K562 (cell line): Measurements from ENCODE around the gene DEFB116. TPM values are rescaled to one million over a fixed set of nuclear protein-coding genes. Genes with fewer than 3 reads are reported as not detected.
A peak's percentile ranks its signal among the peaks of the same experiment; 100 is the strongest.

Experiments used
- ATAC-seq: fragments of 200-7000 bp; cut with Tn5 transposase; 3 replicates; pipeline ENCODE4 v1.9.1; 2020; ENCODE audit warnings: moderate library complexity
- Bru-seq: library from RNA; stranded (reverse); fragments of 400-500 nt; gene quantifications from one replicate; lab custom pipeline; 2021; lab: Mats Ljungman, UMichigan
- BruChase-seq, 2 experiments: library from RNA; stranded (reverse); fragments of 400-500 nt; gene quantifications; one replicate each; lab custom pipeline; 2021; lab: Mats Ljungman, UMichigan
- BruUV-seq: library from RNA; stranded (reverse); fragments of 400-500 nt; replicated peaks from 2 replicates; lab custom pipeline; 2021; lab: Mats Ljungman, UMichigan
- CTCF ChIA-PET: fragments of 300-600 bp; formaldehyde crosslinking; extraction: SDS; loops from one replicate; lab custom pipeline; 2021; ENCODE audit warnings: low intra/inter-chr PET ratio; lab: Yijun Ruan, JAX
- POLR2A ChIA-PET: fragments of 300-600, 350-650 bp; sonication (Branson Sonifier 250); formaldehyde crosslinking; extraction: SDS; loops from one replicate; lab custom pipeline; 2021; ENCODE audit warnings: antibody characterized with exemption, inconsistent platforms; lab: Yijun Ruan, JAX
- DNase-seq, 4 experiments: peaks; one replicate each; pipeline versions ENCODE4 v3.0.0 to v3.0.0-alpha.2; 2011 to 2018; ENCODE audit warnings: low spot score in 3 of 4, mixed read lengths in 3 of 4; ENCODE audit errors: extremely low read depth in 1 of 4
- FAIRE-seq: peaks from 2 replicates; lab custom pipeline; 2011; peaks lifted over from hg19 to GRCh38; lab: Jason Lieb, UNC
- H2AFZ ChIP-seq: 2 replicates; pipeline ENCODE4 v1.6.0; 2011; ENCODE audit warnings: low read depth, low read length, control low read depth, inconsistent platforms
- H3K27ac ChIP-seq: fragments of 200-600 bp; 3 replicates; pipeline ENCODE4 v1.8.0; 2011; ENCODE audit warnings: low read depth, mild to moderate bottlenecking, control low read depth, inconsistent platforms, low read length, moderate library complexity, mixed read lengths; ENCODE audit errors: extremely low read depth
- H3K27me3 ChIP-seq, 2 experiments: fragments of 300-600 bp in 1 of 2; 2 replicates in 1 of 2; 3 replicates in 1 of 2; pipeline versions ENCODE4 v1.6.0 to v1.8.0; 2011; ENCODE audit warnings: inconsistent platforms in 2 of 2, low read length in 2 of 2, mild to moderate bottlenecking in 1 of 2, mixed read lengths in 1 of 2, moderate library complexity in 1 of 2; ENCODE audit not compliant: control insufficient read depth in 2 of 2, insufficient read depth in 2 of 2
- H3K36me3 ChIP-seq: fragments of 300-600 bp; 3 replicates; pipeline ENCODE4 v1.8.0; 2011; ENCODE audit warnings: mild to moderate bottlenecking, low read length, inconsistent platforms; ENCODE audit not compliant: control insufficient read depth, insufficient read depth
- H3K4me1 ChIP-seq, 2 experiments: fragments of 200-600 bp in 1 of 2; replicated peaks in 1 of 2; 2 replicates in 1 of 2; 3 replicates in 1 of 2; pipeline versions ENCODE4 v1.5.1 to v1.8.0; 2011; ENCODE audit warnings: inconsistent platforms in 2 of 2, low read length in 2 of 2, mild to moderate bottlenecking in 1 of 2, mixed read lengths in 1 of 2, moderate library complexity in 1 of 2; ENCODE audit not compliant: control insufficient read depth in 2 of 2, insufficient read depth in 2 of 2
- H3K4me2 ChIP-seq: 2 replicates; pipeline ENCODE4 v1.6.1; 2011; ENCODE audit warnings: low read length, control low read depth, inconsistent platforms, mixed read lengths; ENCODE audit not compliant: insufficient read depth
- H3K4me3 ChIP-seq: fragments of 200-600 bp; sonication (generic), shearing (Covaris generic); 2 replicates; pipeline ENCODE4 v1.5.1; 2016; ENCODE audit warnings: control low read depth, inconsistent platforms
- H3K79me2 ChIP-seq: fragments of 200-600 bp; 3 replicates; pipeline ENCODE4 v1.8.0; 2011; ENCODE audit warnings: low read length, inconsistent platforms; ENCODE audit not compliant: control insufficient read depth, insufficient read depth
- H3K9ac ChIP-seq, 2 experiments: 2 replicates each; pipeline versions ENCODE4 v1.6.0 to v1.6.1; 2011; ENCODE audit warnings: low read depth in 2 of 2, low read length in 2 of 2, control low read depth in 1 of 2, inconsistent platforms in 1 of 2, mild to moderate bottlenecking in 1 of 2, mixed read lengths in 1 of 2; ENCODE audit not compliant: insufficient read depth in 1 of 2
- H3K9me1 ChIP-seq: one replicate; pipeline ENCODE4 v1.6.0; 2011; ENCODE audit warnings: inconsistent platforms, mild to moderate bottlenecking, low read length, moderate library complexity; ENCODE audit not compliant: control insufficient read depth, insufficient read depth
- H3K9me3 ChIP-seq: replicated peaks from 2 replicates; pipeline ENCODE4 v1.5.1; 2011; ENCODE audit warnings: low read depth, low read length, inconsistent platforms; ENCODE audit not compliant: control insufficient read depth, insufficient read depth
- H4K20me1 ChIP-seq: replicated peaks from 2 replicates; pipeline ENCODE4 v1.6.1; 2011; ENCODE audit warnings: low read length, inconsistent platforms, mixed read lengths; ENCODE audit not compliant: control insufficient read depth, insufficient read depth
- BDP1 ChIP-seq: IDR thresholded peaks from 3 replicates; pipeline ENCODE4 v1.6.1; 2011; ENCODE audit not compliant: insufficient read length, insufficient read depth
- CC2D1A ChIP-seq: fragments of 450-650 bp; IDR thresholded peaks from 2 replicates; pipeline ENCODE4 v1.6.1; 2017; ENCODE audit warnings: mild to moderate bottlenecking
- ELF2 ChIP-seq: fragments of 250-450 bp; sonication (Bioruptor Pico); IDR thresholded peaks from 2 replicates; pipeline ENCODE4 v1.5.0; 2021; ENCODE audit warnings: mild to moderate bottlenecking
- PTTG1 ChIP-seq: fragments of 450-650 bp; IDR thresholded peaks from 2 replicates; pipeline ENCODE4 v1.6.1; 2016; ENCODE audit warnings: low read depth, mild to moderate bottlenecking, missing genetic modification characterization, missing compliant biosample characterization
- U2AF1 ChIP-seq: fragments of 200-400 bp; formaldehyde crosslinking; optimal IDR thresholded peaks from 2 replicates; pipeline ENCODE3; 2017; ENCODE audit warnings: mild to moderate bottlenecking, low read depth, low read length, moderate library complexity
- WGBS: fragments of 100-300 bp; shearing (Covaris generic); methylation state at CpG from one replicate; pipeline ENCODE4 v1.1.6; 2016; ENCODE audit warnings: low coverage, mixed read lengths; ENCODE audit not compliant: insufficient coverage; ENCODE audit errors: missing lambda C conversion rate; 5-methylcytosine and 5-hydroxymethylcytosine counted together
- in situ Hi-C: fragments of 300-500 bp; cut with MboI; formaldehyde crosslinking; loops from 4 replicates; pipeline ENCODE4 v1.15.0; 2018; ENCODE audit warnings: inconsistent platforms, mixed read lengths
- intact Hi-C: fragments of 100-400 bp; cut with micrococcal nuclease; formaldehyde crosslinking; loops from 2 replicates; pipeline ENCODE4 v1.14.2; 2022
- long read RNA-seq, 3 experiments: library from polyadenylated mRNA in 2 of 3; library from RNA in 1 of 3; unstranded in 2 of 3; stranded (forward) in 1 of 3; transcript quantifications; one replicate each; pipeline ENCODE4 v2.0.0, GENCODE V29; 2019 to 2022
- polyA minus RNA-seq, 3 experiments: library from RNA; depleted of rRNA, polyadenylated mRNA; stranded (reverse); fragments of >200 nt; gene quantifications; 2 replicates each; pipeline ENCODE4 v1.2.3, GENCODE V29; 2011
- polyA plus RNA-seq, 8 experiments: library from polyadenylated mRNA; depleted of rRNA in 4 of 8; stranded (reverse) in 5 of 8; unstranded in 3 of 8; fragments of >200 nt; fragmentation: Nextera tagmentation in 2 of 8; fragmentation: Illumina TruSeq in 1 of 8; extraction: Ambion mirVana in 2 of 8; extraction: Trizol in 1 of 8; gene quantifications; 2 replicates each; pipeline versions ENCODE4 v1.2.1 to v1.2.3, GENCODE V29; 2011 to 2014; ENCODE audit warnings: inconsistent platforms in 1 of 8, missing spikeins in 1 of 8
- total RNA-seq, 7 experiments: library from RNA; depleted of rRNA in 6 of 7; stranded (reverse); fragments of >200 nt in 6 of 7; fragmentation: Illumina TruSeq in 2 of 7; extraction: Trizol in 2 of 7; gene quantifications; 2 replicates each; pipeline versions ENCODE4 v1.2.1 to v1.2.3, GENCODE V29; 2011 to 2021; ENCODE audit warnings: low replicate concordance in 1 of 7
- TF ChIP-seq, protein P1 (sequence below): sonication (generic); formaldehyde crosslinking; IDR thresholded peaks from 2 replicates; pipeline ENCODE4 v1.8.0; 2022; ENCODE audit warnings: missing genetic modification reagents, mild to moderate bottlenecking, borderline replicate concordance
- TF ChIP-seq, protein P2 (sequence below): fragments of 250-450 bp; sonication (Bioruptor Pico); IDR thresholded peaks from 2 replicates; pipeline ENCODE4 v1.4.0; 2020
- TF ChIP-seq, protein P3 (sequence below): fragments of 250-450 bp; sonication (Bioruptor Pico); IDR thresholded peaks from 2 replicates; pipeline ENCODE4 v1.8.0; 2021; ENCODE audit warnings: mild to moderate bottlenecking, moderate library complexity

The DEFB116 gene, protein sequence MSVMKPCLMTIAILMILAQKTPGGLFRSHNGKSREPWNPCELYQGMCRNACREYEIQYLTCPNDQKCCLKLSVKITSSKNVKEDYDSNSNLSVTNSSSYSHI
- total RNA-seq (2011; cell fraction: chromatin; rRNA removed; ENCODE audit: low replicate concordance), result not detected in 2 replicates
- not detected in 2 replicates for total RNA-seq (2011; cell fraction: nucleolus; rRNA removed)
- not detected in 2 replicates for total RNA-seq (2011; cell fraction: nucleoplasm; rRNA removed)
- total RNA-seq (2014; rRNA removed) (not detected in 2 replicates), total RNA-seq (2014; rRNA removed; fragmentation: Illumina TruSeq; extraction: Trizol) (not detected in 2 replicates), total RNA-seq (2015; rRNA removed; fragmentation: Illumina TruSeq; extraction: Trizol) (not detected in 2 replicates), total RNA-seq (2021) (not detected in 2 replicates), polyA plus RNA-seq (2011; rRNA removed) (not detected in 2 replicates), polyA plus RNA-seq (2014; fragmentation: Illumina TruSeq; extraction: Trizol) (not detected in 2 replicates), polyA plus RNA-seq (2014; fragmentation: Nextera tagmentation; extraction: Ambion mirVana) (not detected), polyA plus RNA-seq (2014; rRNA removed) (not detected in 2 replicates), polyA minus RNA-seq (2011; rRNA and poly(A)+ RNA removed) (not detected in 2 replicates), Bru-seq, nascent RNA (not detected), BruChase-seq, experiment 1, labeled RNA remaining after a 2-hour chase (percentile 10 among the genes with signal in this experiment), BruChase-seq, experiment 2, labeled RNA remaining after a 6-hour chase (percentile 16 among the genes with signal in this experiment)
- not detected in 2 replicates for polyA plus RNA-seq (2011; cell fraction: cytosol; rRNA removed)
- polyA plus RNA-seq (2011; cell fraction: nucleus; rRNA removed), result not detected in 2 replicates
- not detected in 2 replicates for polyA plus RNA-seq (2012)
- polyA minus RNA-seq (2011; cell fraction: cytosol; rRNA and poly(A)+ RNA removed), result not detected in 2 replicates
- not detected in 2 replicates for polyA minus RNA-seq (2011; cell fraction: nucleus; rRNA and poly(A)+ RNA removed)
- long read RNA-seq, experiment 1, result 0 reads
- long read RNA-seq, experiment 2, result 0 reads
- long read RNA-seq, experiment 3, result 0 reads

DNA sequence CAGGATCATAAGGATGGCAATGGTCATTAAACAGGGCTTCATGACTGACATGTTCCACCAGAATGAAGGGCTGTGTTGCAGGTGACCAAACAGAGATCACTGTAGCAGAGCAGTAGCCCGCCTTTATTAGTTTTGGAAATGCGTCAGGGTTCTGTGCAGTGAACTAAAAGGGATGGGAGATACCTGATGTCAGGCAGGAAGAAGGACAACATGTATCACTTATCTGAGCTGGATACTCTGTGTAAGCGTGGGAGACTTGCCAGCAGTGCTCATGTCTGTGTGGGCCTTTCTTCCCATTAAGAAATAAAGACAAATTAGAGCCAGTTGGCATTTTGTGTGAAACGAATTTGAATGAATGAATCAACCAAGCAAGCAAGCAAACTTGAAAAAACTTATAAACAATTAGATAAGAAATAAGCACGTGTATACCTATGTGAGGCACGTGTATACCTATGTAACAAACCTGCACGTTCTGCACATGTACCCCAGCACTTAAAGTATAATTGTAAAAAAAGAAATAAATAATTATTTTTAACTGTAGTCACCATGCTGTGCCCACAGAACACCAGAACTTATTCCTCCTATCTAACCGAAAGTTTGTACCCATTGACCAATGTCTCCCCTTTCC, at the start of gene DEFB116:
DEFB116 (minus strand) TSS at position 51 of the 628 bp plus-strand sequence; CDS start at position 51, 0 bp downstream.
- no peak within 1 kb of the TSS for H3K9ac ChIP-seq
- in situ Hi-C loops (loop anchor here (25.0 kb wide), 1 partner anchor 446 kb away; no protein-coding TSS in a partner anchor), intact Hi-C loops (no loop called here)
- H3K4me1 ChIP-seq, result no peaks in the 10 kb centered on the region
- no peaks in the 10 kb centered on the region for H3K9me3 ChIP-seq
- CTCF ChIA-PET, result no interaction called here
- no peaks in the 10 kb centered on the region for H3K79me2 ChIP-seq
- no peak within 1 kb of the TSS for H2AFZ ChIP-seq
- H3K4me3 ChIP-seq, result no peak within 1 kb of the TSS
- no peak for FAIRE-seq
- ATAC-seq, result no peak
- no peaks in the 10 kb centered on the region for H3K27me3 ChIP-seq
- no peaks in the 10 kb centered on the region for H3K9me1 ChIP-seq
- no peaks in the 10 kb centered on the region for H3K36me3 ChIP-seq
- WGBS, result 0% methylated on average over 8 of the region's 8 CpGs
- no peak for DNase-seq
- BruUV-seq, result no TSS peak
- no peaks in the 10 kb centered on the region for H4K20me1 ChIP-seq
- POLR2A ChIA-PET, result no interaction called here
- H3K4me2 ChIP-seq, result no peak within 1 kb of the TSS
- no peak within 1 kb of the TSS for H3K27ac ChIP-seq
- TF ChIP-seq, protein P1, sequence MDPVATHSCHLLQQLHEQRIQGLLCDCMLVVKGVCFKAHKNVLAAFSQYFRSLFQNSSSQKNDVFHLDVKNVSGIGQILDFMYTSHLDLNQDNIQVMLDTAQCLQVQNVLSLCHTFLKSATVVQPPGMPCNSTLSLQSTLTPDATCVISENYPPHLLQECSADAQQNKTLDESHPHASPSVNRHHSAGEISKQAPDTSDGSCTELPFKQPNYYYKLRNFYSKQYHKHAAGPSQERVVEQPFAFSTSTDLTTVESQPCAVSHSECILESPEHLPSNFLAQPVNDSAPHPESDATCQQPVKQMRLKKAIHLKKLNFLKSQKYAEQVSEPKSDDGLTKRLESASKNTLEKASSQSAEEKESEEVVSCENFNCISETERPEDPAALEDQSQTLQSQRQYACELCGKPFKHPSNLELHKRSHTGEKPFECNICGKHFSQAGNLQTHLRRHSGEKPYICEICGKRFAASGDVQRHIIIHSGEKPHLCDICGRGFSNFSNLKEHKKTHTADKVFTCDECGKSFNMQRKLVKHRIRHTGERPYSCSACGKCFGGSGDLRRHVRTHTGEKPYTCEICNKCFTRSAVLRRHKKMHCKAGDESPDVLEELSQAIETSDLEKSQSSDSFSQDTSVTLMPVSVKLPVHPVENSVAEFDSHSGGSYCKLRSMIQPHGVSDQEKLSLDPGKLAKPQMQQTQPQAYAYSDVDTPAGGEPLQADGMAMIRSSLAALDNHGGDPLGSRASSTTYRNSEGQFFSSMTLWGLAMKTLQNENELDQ (CRISPR knock-in tag), result no peak
- TF ChIP-seq PTTG1 (no peak), U2AF1 (no peak), CC2D1A (no peak), ELF2 (CRISPR knock-in tag) (no peak), BDP1 (no peak)
- TF ChIP-seq, protein P2, sequence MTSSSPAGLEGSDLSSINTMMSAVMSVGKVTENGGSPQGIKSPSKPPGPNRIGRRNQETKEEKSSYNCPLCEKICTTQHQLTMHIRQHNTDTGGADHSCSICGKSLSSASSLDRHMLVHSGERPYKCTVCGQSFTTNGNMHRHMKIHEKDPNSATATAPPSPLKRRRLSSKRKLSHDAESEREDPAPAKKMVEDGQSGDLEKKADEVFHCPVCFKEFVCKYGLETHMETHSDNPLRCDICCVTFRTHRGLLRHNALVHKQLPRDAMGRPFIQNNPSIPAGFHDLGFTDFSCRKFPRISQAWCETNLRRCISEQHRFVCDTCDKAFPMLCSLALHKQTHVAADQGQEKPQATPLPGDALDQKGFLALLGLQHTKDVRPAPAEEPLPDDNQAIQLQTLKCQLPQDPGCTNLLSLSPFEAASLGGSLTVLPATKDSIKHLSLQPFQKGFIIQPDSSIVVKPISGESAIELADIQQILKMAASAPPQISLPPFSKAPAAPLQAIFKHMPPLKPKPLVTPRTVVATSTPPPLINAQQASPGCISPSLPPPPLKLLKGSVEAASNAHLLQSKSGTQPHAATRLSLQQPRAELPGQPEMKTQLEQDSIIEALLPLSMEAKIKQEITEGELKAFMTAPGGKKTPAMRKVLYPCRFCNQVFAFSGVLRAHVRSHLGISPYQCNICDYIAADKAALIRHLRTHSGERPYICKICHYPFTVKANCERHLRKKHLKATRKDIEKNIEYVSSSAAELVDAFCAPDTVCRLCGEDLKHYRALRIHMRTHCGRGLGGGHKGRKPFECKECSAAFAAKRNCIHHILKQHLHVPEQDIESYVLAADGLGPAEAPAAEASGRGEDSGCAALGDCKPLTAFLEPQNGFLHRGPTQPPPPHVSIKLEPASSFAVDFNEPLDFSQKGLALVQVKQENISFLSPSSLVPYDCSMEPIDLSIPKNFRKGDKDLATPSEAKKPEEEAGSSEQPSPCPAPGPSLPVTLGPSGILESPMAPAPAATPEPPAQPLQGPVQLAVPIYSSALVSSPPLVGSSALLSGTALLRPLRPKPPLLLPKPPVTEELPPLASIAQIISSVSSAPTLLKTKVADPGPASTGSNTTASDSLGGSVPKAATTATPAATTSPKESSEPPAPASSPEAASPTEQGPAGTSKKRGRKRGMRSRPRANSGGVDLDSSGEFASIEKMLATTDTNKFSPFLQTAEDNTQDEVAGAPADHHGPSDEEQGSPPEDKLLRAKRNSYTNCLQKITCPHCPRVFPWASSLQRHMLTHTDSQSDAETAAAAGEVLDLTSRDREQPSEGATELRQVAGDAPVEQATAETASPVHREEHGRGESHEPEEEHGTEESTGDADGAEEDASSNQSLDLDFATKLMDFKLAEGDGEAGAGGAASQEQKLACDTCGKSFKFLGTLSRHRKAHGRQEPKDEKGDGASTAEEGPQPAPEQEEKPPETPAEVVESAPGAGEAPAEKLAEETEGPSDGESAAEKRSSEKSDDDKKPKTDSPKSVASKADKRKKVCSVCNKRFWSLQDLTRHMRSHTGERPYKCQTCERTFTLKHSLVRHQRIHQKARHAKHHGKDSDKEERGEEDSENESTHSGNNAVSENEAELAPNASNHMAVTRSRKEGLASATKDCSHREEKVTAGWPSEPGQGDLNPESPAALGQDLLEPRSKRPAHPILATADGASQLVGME (CRISPR knock-in tag), result no peak
- TF ChIP-seq, protein P3, sequence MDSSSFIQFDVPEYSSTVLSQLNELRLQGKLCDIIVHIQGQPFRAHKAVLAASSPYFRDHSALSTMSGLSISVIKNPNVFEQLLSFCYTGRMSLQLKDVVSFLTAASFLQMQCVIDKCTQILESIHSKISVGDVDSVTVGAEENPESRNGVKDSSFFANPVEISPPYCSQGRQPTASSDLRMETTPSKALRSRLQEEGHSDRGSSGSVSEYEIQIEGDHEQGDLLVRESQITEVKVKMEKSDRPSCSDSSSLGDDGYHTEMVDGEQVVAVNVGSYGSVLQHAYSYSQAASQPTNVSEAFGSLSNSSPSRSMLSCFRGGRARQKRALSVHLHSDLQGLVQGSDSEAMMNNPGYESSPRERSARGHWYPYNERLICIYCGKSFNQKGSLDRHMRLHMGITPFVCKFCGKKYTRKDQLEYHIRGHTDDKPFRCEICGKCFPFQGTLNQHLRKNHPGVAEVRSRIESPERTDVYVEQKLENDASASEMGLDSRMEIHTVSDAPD (CRISPR knock-in tag), result no peak
